Measurements from ENCODE around the gene FSIP1.
"Not testable (repeated sequence)": the region's sequence is repeated elsewhere in the genome, so short reads cannot be mapped to it uniquely, and the experiment has no call there.

DNA sequence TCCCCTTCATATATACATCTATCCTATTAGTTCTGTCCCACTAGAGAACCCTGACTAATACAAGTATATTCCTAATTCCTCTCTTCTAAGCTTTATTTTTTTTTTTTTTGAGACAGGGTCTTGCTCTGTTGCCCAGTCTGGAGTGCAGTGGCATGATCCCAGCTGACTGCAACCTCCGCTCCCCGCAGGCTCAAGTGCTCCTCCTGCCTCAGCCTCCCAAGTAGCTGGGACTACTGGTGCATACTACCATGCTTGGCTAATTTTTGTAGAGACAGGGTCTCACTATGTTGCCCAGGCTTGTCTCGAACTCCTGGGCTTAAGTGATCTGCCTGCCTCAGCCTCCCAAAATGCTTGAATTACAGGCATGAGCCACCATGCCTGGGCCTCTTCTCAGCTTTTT is 30.0 kb upstream of the FSIP1 start:
- TF ChIP-seq, protein P1, sequence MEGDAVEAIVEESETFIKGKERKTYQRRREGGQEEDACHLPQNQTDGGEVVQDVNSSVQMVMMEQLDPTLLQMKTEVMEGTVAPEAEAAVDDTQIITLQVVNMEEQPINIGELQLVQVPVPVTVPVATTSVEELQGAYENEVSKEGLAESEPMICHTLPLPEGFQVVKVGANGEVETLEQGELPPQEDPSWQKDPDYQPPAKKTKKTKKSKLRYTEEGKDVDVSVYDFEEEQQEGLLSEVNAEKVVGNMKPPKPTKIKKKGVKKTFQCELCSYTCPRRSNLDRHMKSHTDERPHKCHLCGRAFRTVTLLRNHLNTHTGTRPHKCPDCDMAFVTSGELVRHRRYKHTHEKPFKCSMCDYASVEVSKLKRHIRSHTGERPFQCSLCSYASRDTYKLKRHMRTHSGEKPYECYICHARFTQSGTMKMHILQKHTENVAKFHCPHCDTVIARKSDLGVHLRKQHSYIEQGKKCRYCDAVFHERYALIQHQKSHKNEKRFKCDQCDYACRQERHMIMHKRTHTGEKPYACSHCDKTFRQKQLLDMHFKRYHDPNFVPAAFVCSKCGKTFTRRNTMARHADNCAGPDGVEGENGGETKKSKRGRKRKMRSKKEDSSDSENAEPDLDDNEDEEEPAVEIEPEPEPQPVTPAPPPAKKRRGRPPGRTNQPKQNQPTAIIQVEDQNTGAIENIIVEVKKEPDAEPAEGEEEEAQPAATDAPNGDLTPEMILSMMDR (IDR thresholded peaks at IDR 0.05), result not testable (repeated sequence)
- TF ChIP-seq POLR2A (IDR thresholded peaks at IDR 0.05), result not testable (repeated sequence)
